ENCODE measurements around the gene NRG2. TPM values are rescaled to one million over a fixed set of nuclear protein-coding genes. Genes with fewer than 3 reads are reported as not detected.

NRG2 gene
- total RNA-seq, 1 donor from 2014 or later, result under 0.01 TPM

DNA sequence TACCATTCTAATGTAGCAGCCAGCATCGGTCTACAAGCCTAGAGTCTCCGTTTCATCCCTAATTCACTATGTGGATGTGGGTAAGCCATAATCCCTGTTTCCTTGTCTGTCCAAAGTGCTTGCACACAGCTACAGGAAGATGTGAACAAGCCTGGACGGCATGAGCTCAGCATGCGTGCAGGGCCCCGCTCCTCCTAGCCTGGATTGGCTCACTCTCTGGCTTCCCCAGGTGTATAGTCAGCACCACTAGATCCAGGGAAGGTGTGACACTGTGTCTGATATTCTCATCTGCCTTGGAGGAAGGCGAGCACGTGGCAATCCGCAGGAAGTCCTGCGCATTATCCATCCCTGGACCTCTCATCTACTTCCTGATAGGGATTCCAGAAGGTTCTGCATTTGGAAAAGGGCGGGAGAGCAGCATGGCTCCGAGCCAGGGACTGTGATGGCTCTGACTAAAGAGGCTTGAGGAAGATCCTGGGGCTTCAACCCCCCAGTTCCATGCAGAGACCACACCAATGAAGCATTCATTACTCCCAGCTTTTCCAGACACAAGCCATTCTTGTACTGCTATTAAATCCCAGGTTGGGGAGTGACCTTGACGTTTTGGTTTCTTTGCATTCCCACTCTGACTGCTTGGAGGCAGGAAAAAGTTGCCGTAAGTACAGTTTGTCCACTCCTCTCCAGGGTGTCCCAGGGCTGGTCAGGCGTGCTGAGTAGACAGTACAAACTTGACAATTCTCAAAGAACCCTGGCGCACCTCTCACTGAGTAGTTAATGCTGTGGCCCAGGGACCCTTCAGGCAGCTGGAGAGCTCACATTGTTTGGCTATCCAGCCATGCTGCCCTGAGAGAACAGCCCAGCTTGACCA, 181.8 kb downstream of the NRG2 start:
- TF ChIP-seq CTCF (IDR thresholded peaks at IDR 0.05; ENCODE audit: insufficient read depth, low read length, severe bottlenecking), result no peak
- FAIRE-seq, result peak; percentile 93
- Histone ChIP-seq H3K36me3 (ENCODE audit: control insufficient read depth, insufficient read depth, low read length) (no peaks in the 10 kb centered on the region), H3K4me3 (ENCODE audit: low read depth, low read length) (no peak overlapping the region), H3K27me3 (ENCODE audit: control insufficient read depth, insufficient read depth, low read length) (peaks cover 7% of the 10 kb centered on the region)
- DNase-seq (ENCODE audit: low read depth), result peak; percentile 78

DNA sequence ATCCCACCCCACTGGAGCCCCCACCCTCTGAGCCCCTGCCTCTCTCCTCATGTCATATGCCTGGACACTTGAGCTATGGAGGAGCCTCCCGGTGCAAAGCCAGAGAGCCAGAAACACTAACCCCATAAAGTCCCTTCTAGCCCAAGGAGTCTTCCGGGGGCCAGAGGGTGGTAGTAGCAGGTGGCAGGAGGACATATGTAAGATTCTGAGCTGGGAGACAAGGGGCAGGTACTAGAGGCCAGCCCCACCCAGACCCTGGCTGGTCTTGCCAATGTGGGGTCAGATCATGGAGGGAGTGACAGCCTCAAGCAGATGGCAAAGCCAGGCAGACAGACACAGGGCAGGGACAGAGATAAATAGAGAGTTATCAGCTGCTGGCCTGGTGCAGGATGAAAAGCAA, 184.1 kb downstream of the NRG2 start:
- Histone ChIP-seq H3K4me3 (ENCODE audit: low read depth, low read length) (no peak overlapping the region), H3K27me3 (ENCODE audit: control insufficient read depth, insufficient read depth, low read length) (peaks cover 7% of the 10 kb centered on the region), H3K36me3 (ENCODE audit: control insufficient read depth, insufficient read depth, low read length) (no peaks in the 10 kb centered on the region)
- no peak for FAIRE-seq
- no peak for DNase-seq (ENCODE audit: low read depth)
- TF ChIP-seq CTCF (IDR thresholded peaks at IDR 0.05; ENCODE audit: insufficient read depth, low read length, severe bottlenecking), result no peak

DNA sequence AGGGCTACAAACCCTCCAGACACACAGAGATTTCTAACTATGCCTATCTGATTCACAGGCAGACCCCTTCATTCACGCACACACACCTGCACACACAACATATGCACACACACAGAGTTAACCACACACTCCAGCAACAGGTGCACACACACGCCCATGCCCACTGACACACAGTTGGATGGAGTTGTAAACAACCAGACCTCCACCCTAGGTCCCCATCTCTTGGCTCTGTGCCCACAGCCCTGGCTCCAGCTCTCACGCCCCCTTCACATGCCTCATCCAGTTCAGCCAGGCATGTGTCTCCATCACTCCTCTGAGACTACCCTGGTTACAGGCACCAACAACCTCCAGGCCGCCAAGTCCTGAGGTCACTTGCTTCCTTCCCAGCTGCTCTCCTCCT, 186.4 kb downstream of the NRG2 start:
- no peak for TF ChIP-seq CTCF (IDR thresholded peaks at IDR 0.05; ENCODE audit: insufficient read depth, low read length, severe bottlenecking)
- Histone ChIP-seq H3K36me3 (ENCODE audit: control insufficient read depth, insufficient read depth, low read length) (no peaks in the 10 kb centered on the region), H3K4me3 (ENCODE audit: low read depth, low read length) (no peak overlapping the region), H3K27me3 (ENCODE audit: control insufficient read depth, insufficient read depth, low read length) (peaks cover 7% of the 10 kb centered on the region)
- FAIRE-seq (no peak), DNase-seq (ENCODE audit: low read depth) (no peak)

DNA sequence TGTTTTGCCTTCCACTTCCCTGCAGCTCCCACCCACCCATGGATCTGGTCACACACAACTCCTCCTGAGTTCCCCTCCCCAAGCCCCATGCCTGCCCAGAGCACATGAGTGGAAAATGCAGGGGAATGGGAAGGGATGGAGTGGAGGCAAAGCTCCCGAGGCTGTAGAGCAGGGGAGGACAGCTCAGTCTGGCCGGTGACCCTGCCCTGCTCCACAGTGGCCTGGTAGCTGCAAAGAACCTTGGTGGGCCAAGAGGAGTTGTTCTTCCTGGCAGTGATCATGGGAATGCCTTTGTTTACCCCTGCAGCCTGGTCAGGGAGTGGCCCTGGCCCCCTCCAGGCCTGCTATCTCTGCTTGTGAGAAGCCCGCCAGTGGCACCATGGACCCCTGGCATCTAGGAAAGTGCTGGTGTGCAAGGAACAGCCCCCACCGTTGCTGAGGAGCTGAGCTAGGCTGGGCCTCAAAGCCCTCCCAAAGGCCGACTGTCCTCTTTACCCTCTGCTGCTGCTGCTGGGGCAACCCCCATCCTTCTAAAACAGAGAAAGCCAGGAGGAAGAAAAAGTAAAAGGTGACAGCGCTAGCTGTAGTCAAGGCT, 187.1 kb downstream of the NRG2 start:
- Histone ChIP-seq H3K4me3 (ENCODE audit: low read depth, low read length) (no peak overlapping the region), H3K36me3 (ENCODE audit: control insufficient read depth, insufficient read depth, low read length) (no peaks in the 10 kb centered on the region), H3K27me3 (ENCODE audit: control insufficient read depth, insufficient read depth, low read length) (peaks cover 7% of the 10 kb centered on the region)
- TF ChIP-seq CTCF (IDR thresholded peaks at IDR 0.05; ENCODE audit: insufficient read depth, low read length, severe bottlenecking), result no peak
- no peak for FAIRE-seq
- no peak for DNase-seq (ENCODE audit: low read depth)

DNA sequence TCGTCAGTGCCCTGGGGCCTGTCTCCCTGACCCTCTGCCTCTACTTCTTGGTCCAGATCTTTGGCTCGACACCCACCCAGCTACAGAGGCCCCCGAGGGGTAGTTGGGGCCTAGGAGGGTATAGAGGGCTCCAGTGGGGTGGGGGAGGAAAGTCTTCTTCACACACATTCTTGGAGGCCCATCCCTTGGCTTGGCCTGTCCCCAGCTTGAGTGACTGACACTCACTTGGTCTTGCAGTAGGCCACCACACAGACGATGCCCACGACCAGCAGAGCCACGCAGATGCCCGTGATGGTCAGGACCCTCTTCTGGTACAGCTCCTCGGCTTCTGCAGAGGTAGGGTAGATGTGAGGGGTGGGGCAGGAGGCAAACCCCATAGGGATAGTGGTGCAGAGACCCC, 187.6 kb downstream of the NRG2 start:
- FAIRE-seq (peak; percentile 73), DNase-seq (ENCODE audit: low read depth) (no peak)
- TF ChIP-seq CTCF (IDR thresholded peaks at IDR 0.05; ENCODE audit: insufficient read depth, low read length, severe bottlenecking), result no peak
- Histone ChIP-seq H3K36me3 (ENCODE audit: control insufficient read depth, insufficient read depth, low read length) (no peaks in the 10 kb centered on the region), H3K27me3 (ENCODE audit: control insufficient read depth, insufficient read depth, low read length) (peaks cover 7% of the 10 kb centered on the region), H3K4me3 (ENCODE audit: low read depth, low read length) (no peak overlapping the region)

Data from bronchial epithelial cell (primary cell).